WTC11 (cell line): Measurements from ENCODE around the gene LGALS1. TPM values are rescaled to one million over a fixed set of nuclear protein-coding genes. Genes with fewer than 3 reads are reported as not detected.

ENCODE experiments used
- ATAC-seq: fragments of 200-7000 bp; cut with Tn5 transposase; 2 replicates; pipeline ENCODE4 v1.10.0; 2021; ENCODE audit warnings: mild to moderate bottlenecking, moderate library complexity
- CTCF ChIA-PET: fragments of 300-600 bp; sonication (Branson Sonifier 250); formaldehyde crosslinking; loops from one replicate; lab custom pipeline; 2021; ENCODE audit warnings: antibody characterized with exemption; lab: Charles Lee
- POLR2A ChIA-PET: fragments of 350-600 bp; sonication (Branson Sonifier 250); formaldehyde crosslinking; loops from one replicate; lab custom pipeline; 2021; ENCODE audit warnings: antibody characterized with exemption; lab: Charles Lee
- DNase-seq: peaks from one replicate; pipeline ENCODE4 v3.0.0; 2021; ENCODE audit warnings: low spot score
- H3K27ac Mint-ChIP-seq: 2 replicates; pipeline ENCODE4 v1.8.0; 2021; ENCODE audit warnings: mixed read lengths
- H3K27me3 Mint-ChIP-seq: 2 replicates; pipeline ENCODE4 v1.8.0; 2021; ENCODE audit warnings: low read depth, mild to moderate bottlenecking, moderate library complexity, mixed read lengths
- H3K36me3 Mint-ChIP-seq: 2 replicates; pipeline ENCODE4 v1.8.0; 2021; ENCODE audit warnings: mixed read lengths
- H3K4me1 Mint-ChIP-seq: 2 replicates; pipeline ENCODE4 v1.8.0; 2022; ENCODE audit warnings: mixed read lengths
- H3K4me3 Mint-ChIP-seq: 2 replicates; pipeline ENCODE4 v1.8.0; 2021; ENCODE audit warnings: mild to moderate bottlenecking, moderate library complexity, mixed read lengths
- H3K9me3 Mint-ChIP-seq: 2 replicates; pipeline ENCODE4 v1.8.0; 2021; ENCODE audit warnings: mixed read lengths
- ATF3 ChIP-seq: sonication (generic); formaldehyde crosslinking; conservative IDR thresholded peaks from 2 replicates; pipeline ENCODE4 v1.8.1; 2022; ENCODE audit warnings: mild to moderate bottlenecking, missing genetic modification reagents
- CREM ChIP-seq: sonication (generic); formaldehyde crosslinking; IDR thresholded peaks from 2 replicates; pipeline ENCODE4 v1.8.1; 2022; ENCODE audit warnings: mild to moderate bottlenecking, missing genetic modification reagents, moderate library complexity
- ERG ChIP-seq: fragments of 250-450 bp; sonication (Bioruptor Pico); IDR thresholded peaks from 2 replicates; pipeline ENCODE4 v1.8.0; 2021; ENCODE audit warnings: mild to moderate bottlenecking
- IRF1 ChIP-seq: sonication (generic); formaldehyde crosslinking; IDR thresholded peaks from 2 replicates; pipeline ENCODE4 v1.8.0; 2023; ENCODE audit warnings: missing genetic modification reagents
- JUN ChIP-seq: sonication (generic); formaldehyde crosslinking; IDR thresholded peaks from 2 replicates; pipeline ENCODE4 v1.8.0; 2023; ENCODE audit warnings: mild to moderate bottlenecking, missing genetic modification reagents
- NFYB ChIP-seq: sonication (generic); formaldehyde crosslinking; conservative IDR thresholded peaks from 2 replicates; pipeline ENCODE4 v1.8.0; 2022; ENCODE audit warnings: low read depth, missing genetic modification reagents
- TCF7 ChIP-seq: sonication (generic); formaldehyde crosslinking; IDR thresholded peaks from 2 replicates; pipeline ENCODE4 v1.8.0; 2022; ENCODE audit warnings: mild to moderate bottlenecking, low read depth, missing genetic modification reagents, moderate library complexity
- TEAD4 ChIP-seq: sonication (generic); formaldehyde crosslinking; IDR thresholded peaks from 2 replicates; pipeline ENCODE4 v1.8.0; 2022; ENCODE audit warnings: mild to moderate bottlenecking, missing genetic modification reagents
- TP53 ChIP-seq: sonication (generic); formaldehyde crosslinking; IDR thresholded peaks from 2 replicates; pipeline ENCODE4 v1.8.1; 2023; ENCODE audit warnings: mild to moderate bottlenecking, missing genetic modification reagents
- ZBTB21 ChIP-seq: sonication (generic); formaldehyde crosslinking; IDR thresholded peaks from 2 replicates; pipeline ENCODE4 v1.8.1; 2023; ENCODE audit warnings: mild to moderate bottlenecking, missing genetic modification reagents, borderline replicate concordance
- ZNF423 ChIP-seq: fragments of 250-450 bp; sonication (Bioruptor Pico); IDR thresholded peaks from 2 replicates; pipeline ENCODE4 v2.1.2; 2022; ENCODE audit warnings: mild to moderate bottlenecking, moderate library complexity
- ZNF425 ChIP-seq: fragments of 250-450 bp; sonication (Bioruptor Pico); conservative IDR thresholded peaks from 2 replicates; pipeline ENCODE4 v1.9.0; 2021; ENCODE audit warnings: mild to moderate bottlenecking
- total RNA-seq: library from RNA; stranded (reverse); gene quantifications from 3 replicates; pipeline ENCODE4 v1.2.3, GENCODE V29; 2021
- TF ChIP-seq, protein P1 (sequence below): sonication (generic); formaldehyde crosslinking; IDR thresholded peaks from 2 replicates; pipeline ENCODE4 v1.8.1; 2022; ENCODE audit warnings: mild to moderate bottlenecking, moderate library complexity, missing genetic modification reagents
- TF ChIP-seq, protein P2 (sequence below): sonication (generic); formaldehyde crosslinking; IDR thresholded peaks from 2 replicates; pipeline ENCODE4 v1.8.0; 2022; ENCODE audit warnings: missing genetic modification reagents

Gene LGALS1
- total RNA-seq, 1 experiment from 2014 or later = 17.3 TPM

GRCh38 chr22:37630839-37631435 is 44.5 kb upstream of the LGALS1 start (continued):
- TF ChIP-seq, protein P1, sequence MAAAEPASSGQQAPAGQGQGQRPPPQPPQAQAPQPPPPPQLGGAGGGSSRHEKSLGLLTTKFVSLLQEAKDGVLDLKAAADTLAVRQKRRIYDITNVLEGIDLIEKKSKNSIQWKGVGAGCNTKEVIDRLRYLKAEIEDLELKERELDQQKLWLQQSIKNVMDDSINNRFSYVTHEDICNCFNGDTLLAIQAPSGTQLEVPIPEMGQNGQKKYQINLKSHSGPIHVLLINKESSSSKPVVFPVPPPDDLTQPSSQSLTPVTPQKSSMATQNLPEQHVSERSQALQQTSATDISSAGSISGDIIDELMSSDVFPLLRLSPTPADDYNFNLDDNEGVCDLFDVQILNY (CRISPR knock-in tag) = no peak
- TF ChIP-seq ZNF425 (CRISPR knock-in tag) (no peak), ERG (CRISPR knock-in tag) (no peak)

DNA sequence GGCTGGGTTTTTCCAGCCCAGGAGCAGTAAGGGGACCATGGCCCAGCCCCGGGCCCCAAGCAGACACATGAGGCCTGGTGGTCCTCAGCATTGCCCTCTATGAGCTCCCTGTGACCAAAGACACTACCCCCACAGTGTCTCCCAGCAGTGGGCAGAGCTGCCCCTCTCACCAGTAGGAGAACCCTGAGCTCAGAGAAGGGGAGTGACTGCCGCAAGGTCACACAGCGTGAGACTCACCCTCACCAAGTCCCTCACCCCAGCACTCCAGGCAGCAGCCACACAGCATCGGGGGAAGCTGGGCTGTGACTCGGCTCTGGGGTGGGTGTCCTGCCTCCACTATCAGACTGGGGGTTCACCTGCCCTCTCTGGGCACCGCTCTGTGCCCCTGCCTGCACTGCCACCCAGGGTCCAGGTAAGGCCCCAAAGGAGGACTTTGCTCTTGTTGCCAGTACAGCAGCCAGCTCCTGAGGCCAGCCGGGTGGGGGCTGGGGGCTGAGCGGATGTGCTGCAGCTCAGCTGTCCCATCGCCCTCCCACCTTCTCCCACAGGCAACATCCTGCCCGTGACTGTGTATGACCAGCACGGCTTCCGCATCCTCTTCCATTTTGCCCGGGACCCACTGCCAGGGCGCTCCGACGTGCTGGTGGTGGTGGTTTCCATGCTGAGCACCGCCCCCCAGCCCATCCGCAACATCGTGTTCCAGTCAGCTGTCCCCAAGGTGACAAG is 43.8 kb upstream of the LGALS1 start:
- Mint-ChIP-seq H3K4me3 (no peak overlapping the region), H3K9me3 (no peaks in the 10 kb centered on the region), H3K27me3 (no peaks in the 10 kb centered on the region), H3K4me1 (peaks cover 15% of the 10 kb centered on the region), H3K27ac (no peak overlapping the region), H3K36me3 (no peaks in the 10 kb centered on the region)
- TF ChIP-seq CREM (CRISPR knock-in tag) (no peak), ATF3 (CRISPR knock-in tag) (no peak), NFYB (no peak), TEAD4 (CRISPR knock-in tag) (no peak), ZBTB21 (no peak), ZNF423 (CRISPR knock-in tag) (no peak), TP53 (CRISPR knock-in tag) (no peak), IRF1 (CRISPR knock-in tag) (no peak), JUN (CRISPR knock-in tag) (no peak), TCF7 (CRISPR knock-in tag) (no peak)
- TF ChIP-seq, protein P2, sequence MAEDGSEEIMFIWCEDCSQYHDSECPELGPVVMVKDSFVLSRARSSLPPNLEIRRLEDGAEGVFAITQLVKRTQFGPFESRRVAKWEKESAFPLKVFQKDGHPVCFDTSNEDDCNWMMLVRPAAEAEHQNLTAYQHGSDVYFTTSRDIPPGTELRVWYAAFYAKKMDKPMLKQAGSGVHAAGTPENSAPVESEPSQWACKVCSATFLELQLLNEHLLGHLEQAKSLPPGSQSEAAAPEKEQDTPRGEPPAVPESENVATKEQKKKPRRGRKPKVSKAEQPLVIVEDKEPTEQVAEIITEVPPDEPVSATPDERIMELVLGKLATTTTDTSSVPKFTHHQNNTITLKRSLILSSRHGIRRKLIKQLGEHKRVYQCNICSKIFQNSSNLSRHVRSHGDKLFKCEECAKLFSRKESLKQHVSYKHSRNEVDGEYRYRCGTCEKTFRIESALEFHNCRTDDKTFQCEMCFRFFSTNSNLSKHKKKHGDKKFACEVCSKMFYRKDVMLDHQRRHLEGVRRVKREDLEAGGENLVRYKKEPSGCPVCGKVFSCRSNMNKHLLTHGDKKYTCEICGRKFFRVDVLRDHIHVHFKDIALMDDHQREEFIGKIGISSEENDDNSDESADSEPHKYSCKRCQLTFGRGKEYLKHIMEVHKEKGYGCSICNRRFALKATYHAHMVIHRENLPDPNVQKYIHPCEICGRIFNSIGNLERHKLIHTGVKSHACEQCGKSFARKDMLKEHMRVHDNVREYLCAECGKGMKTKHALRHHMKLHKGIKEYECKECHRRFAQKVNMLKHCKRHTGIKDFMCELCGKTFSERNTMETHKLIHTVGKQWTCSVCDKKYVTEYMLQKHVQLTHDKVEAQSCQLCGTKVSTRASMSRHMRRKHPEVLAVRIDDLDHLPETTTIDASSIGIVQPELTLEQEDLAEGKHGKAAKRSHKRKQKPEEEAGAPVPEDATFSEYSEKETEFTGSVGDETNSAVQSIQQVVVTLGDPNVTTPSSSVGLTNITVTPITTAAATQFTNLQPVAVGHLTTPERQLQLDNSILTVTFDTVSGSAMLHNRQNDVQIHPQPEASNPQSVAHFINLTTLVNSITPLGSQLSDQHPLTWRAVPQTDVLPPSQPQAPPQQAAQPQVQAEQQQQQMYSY (CRISPR knock-in tag) = no peak
- ChIA-PET POLR2A (interaction anchor here (0.8 kb wide), 1 partner anchor 44 kb away, joined by 3 read pairs; the partner anchor contains the start of gene LGALS1), CTCF (interaction anchor here (0.7 to 11.4 kb wide), 8 partner anchors 8 to 53 kb away, joined by 3 to 152 read pairs (median 14); partner anchors contain the start of genes GGA1 and PDXP)
- DNase-seq = no peak
- no peak for ATAC-seq
